Osteocyte (in vitro differentiated cells): ENCODE data around the gene OR5L2. TPM values are rescaled to one million over a fixed set of nuclear protein-coding genes. Genes with fewer than 3 reads are reported as not detected.

Experiments used
- DNase-seq: peaks from one replicate; pipeline ENCODE4 v3.0.0; 2021; ENCODE audit warnings: mixed read lengths; ENCODE audit not compliant: unreplicated experiment; ENCODE audit errors: extremely low spot score
- H3K27ac Mint-ChIP-seq: one replicate; pipeline ENCODE4 v1.8.0; 2021; ENCODE audit warnings: mild to moderate bottlenecking, mixed read lengths; ENCODE audit not compliant: unreplicated experiment
- H3K27me3 Mint-ChIP-seq: one replicate; pipeline ENCODE4 v1.8.0; 2021; ENCODE audit warnings: mixed read lengths; ENCODE audit not compliant: unreplicated experiment
- H3K36me3 Mint-ChIP-seq: one replicate; pipeline ENCODE4 v1.8.0; 2021; ENCODE audit warnings: mixed read lengths; ENCODE audit not compliant: unreplicated experiment
- H3K4me1 Mint-ChIP-seq: one replicate; pipeline ENCODE4 v1.8.0; 2021; ENCODE audit warnings: mixed read lengths; ENCODE audit not compliant: unreplicated experiment
- H3K4me3 Mint-ChIP-seq: one replicate; pipeline ENCODE4 v1.8.0; 2021; ENCODE audit warnings: mild to moderate bottlenecking, moderate library complexity, mixed read lengths; ENCODE audit not compliant: unreplicated experiment
- H3K9me3 Mint-ChIP-seq: one replicate; pipeline ENCODE4 v1.8.0; 2021; ENCODE audit warnings: mixed read lengths; ENCODE audit not compliant: unreplicated experiment
- CTCF ChIP-seq: fragments of 200-600 bp; sonication (generic); IDR thresholded peaks from 2 replicates; pipeline ENCODE4 v1.5.0; 2021; ENCODE audit warnings: antibody characterized with exemption, mild to moderate bottlenecking, moderate library complexity
- total RNA-seq: library from RNA; stranded (reverse); gene quantifications from 2 replicates; pipeline ENCODE4 v1.2.1, GENCODE V29; 2021

OR5L2 gene
- total RNA-seq, 1 donor from 2014 or later, result not detected

GRCh38 chr11:55811067-55811466 is 16.0 kb upstream of the OR5L2 start, which contains the start of gene OR5L1:
OR5L1 (plus strand) TSS chr11:55811367; CDS start chr11:55811467, 100 bp downstream.
- no peaks in the 10 kb centered on the region for H3K36me3 Mint-ChIP-seq

GRCh38 chr11:55819330-55819729 is 7.7 kb upstream of the OR5L2 start, which contains the start of gene OR5D18:
OR5D18 (plus strand) TSS chr11:55819630; CDS start chr11:55819630, 0 bp downstream.
- H3K36me3 Mint-ChIP-seq, result no peaks in the 10 kb centered on the region
- H3K4me3 Mint-ChIP-seq, result no peak within 1 kb of the TSS
- no peak for DNase-seq
- H3K4me1 Mint-ChIP-seq, result no peaks in the 10 kb centered on the region
- no peak within 1 kb of the TSS for H3K27ac Mint-ChIP-seq
- no peaks in the 10 kb centered on the region for H3K27me3 Mint-ChIP-seq
- peaks cover 46% of the 10 kb centered on the region for H3K9me3 Mint-ChIP-seq
- TF ChIP-seq CTCF, result no peak

More at GRCh38 chr11:55811067-55811466, 16.0 kb upstream of the OR5L2 start, which contains the start of gene OR5L1:
- no peak for TF ChIP-seq CTCF
- Mint-ChIP-seq H3K4me3 (no peak within 1 kb of the TSS), H3K4me1 (no peaks in the 10 kb centered on the region), H3K27ac (no peak within 1 kb of the TSS), H3K9me3 (peaks cover 40% of the 10 kb centered on the region), H3K27me3 (no peaks in the 10 kb centered on the region)
- no peak for DNase-seq

GRCh38 chr11:55838452-55838851 is 11.4 kb downstream of the OR5L2 start, which contains the start of gene OR5D16:
OR5D16 (plus strand) TSS chr11:55838752; CDS start chr11:55838752, 0 bp downstream.
- Mint-ChIP-seq H3K4me1 (no peaks in the 10 kb centered on the region), H3K27ac (no peak within 1 kb of the TSS), H3K9me3 (peaks cover 60% of the 10 kb centered on the region), H3K4me3 (no peak within 1 kb of the TSS), H3K27me3 (no peaks in the 10 kb centered on the region), H3K36me3 (peaks cover 2% of the 10 kb centered on the region)
- no peak for TF ChIP-seq CTCF
- no peak for DNase-seq

- no peak for TF ChIP-seq CTCF
- DNase-seq, result no peak
- Mint-ChIP-seq H3K27me3 (no peaks in the 10 kb centered on the region), H3K27ac (no peak overlapping the region), H3K36me3 (no peaks in the 10 kb centered on the region), H3K4me1 (no peaks in the 10 kb centered on the region), H3K9me3 (peaks cover 36% of the 10 kb centered on the region), H3K4me3 (no peak overlapping the region)
Measured at GRCh38 chr11:55847453-55847852, 20.4 kb downstream of the OR5L2 start.

GRCh38 chr11:55849037-55849436 is 22.0 kb downstream of the OR5L2 start:
- Mint-ChIP-seq H3K27ac (no peak overlapping the region), H3K4me1 (no peaks in the 10 kb centered on the region), H3K27me3 (no peaks in the 10 kb centered on the region), H3K4me3 (no peak overlapping the region), H3K9me3 (peaks cover 47% of the 10 kb centered on the region), H3K36me3 (no peaks in the 10 kb centered on the region)
- DNase-seq, result no peak
- TF ChIP-seq CTCF, result no peak
